ENCODE data around the gene ACKR3. TPM values are rescaled to one million over a fixed set of nuclear protein-coding genes. Genes with fewer than 3 reads are reported as not detected.

The ACKR3 gene
- total and polyA plus RNA-seq, 9 donors: 4.6 to 22.7 (median 7.9) TPM

DNA sequence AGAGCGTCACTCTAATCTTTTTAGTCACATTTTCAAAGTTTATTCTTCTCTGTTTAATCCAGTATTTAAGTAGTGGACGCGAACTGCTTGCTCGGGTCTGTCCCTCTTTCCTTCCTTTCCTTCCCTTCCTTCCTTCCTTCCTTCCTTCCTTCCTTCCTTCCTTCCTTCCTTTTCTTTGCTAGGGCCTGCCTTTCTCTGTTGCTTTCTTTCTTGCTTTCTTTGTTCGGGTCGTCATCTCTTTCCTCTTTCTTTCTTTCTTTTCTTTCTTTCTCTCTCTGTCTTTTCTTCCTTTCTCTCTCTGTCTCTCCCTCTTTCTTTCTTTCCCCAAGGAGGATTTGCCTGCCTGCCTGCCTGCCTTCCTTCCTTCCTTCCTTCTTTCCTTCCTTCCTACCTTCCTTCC lies 3.0 kb upstream of the ACKR3 start:
- H3K27ac ChIP-seq: peak overlapping the region in 1 of 2 donors; percentile 90
- WGBS, 3 donors: 88 to 91% (median 91%) methylated on average over 6 of the region's 6 CpGs
- intact Hi-C loops (cut with DNase I): loop anchor here in 1 of 4 donors (10.0 kb wide), 1 partner anchor 498 kb away; no protein-coding TSS in a partner anchor
- peaks cover 2% of the 10 kb centered on the region for H3K4me1 ChIP-seq (ENCODE audit: insufficient read depth)
- no peaks in the 10 kb centered on the region for H3K27me3 ChIP-seq
- no peaks in the 10 kb centered on the region for H3K36me3 ChIP-seq
- TF ChIP-seq, protein P1, sequence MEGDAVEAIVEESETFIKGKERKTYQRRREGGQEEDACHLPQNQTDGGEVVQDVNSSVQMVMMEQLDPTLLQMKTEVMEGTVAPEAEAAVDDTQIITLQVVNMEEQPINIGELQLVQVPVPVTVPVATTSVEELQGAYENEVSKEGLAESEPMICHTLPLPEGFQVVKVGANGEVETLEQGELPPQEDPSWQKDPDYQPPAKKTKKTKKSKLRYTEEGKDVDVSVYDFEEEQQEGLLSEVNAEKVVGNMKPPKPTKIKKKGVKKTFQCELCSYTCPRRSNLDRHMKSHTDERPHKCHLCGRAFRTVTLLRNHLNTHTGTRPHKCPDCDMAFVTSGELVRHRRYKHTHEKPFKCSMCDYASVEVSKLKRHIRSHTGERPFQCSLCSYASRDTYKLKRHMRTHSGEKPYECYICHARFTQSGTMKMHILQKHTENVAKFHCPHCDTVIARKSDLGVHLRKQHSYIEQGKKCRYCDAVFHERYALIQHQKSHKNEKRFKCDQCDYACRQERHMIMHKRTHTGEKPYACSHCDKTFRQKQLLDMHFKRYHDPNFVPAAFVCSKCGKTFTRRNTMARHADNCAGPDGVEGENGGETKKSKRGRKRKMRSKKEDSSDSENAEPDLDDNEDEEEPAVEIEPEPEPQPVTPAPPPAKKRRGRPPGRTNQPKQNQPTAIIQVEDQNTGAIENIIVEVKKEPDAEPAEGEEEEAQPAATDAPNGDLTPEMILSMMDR (IDR thresholded peaks at IDR 0.05): no peak
- no peak for TF ChIP-seq POLR2A (IDR thresholded peaks at IDR 0.05)
- TF ChIP-seq EP300 (IDR thresholded peaks at IDR 0.05): no peak
- H3K9me3 ChIP-seq: no peaks in the 10 kb centered on the region
- no peak for DNase-seq
- no peak overlapping the region for H3K4me3 ChIP-seq

DNA sequence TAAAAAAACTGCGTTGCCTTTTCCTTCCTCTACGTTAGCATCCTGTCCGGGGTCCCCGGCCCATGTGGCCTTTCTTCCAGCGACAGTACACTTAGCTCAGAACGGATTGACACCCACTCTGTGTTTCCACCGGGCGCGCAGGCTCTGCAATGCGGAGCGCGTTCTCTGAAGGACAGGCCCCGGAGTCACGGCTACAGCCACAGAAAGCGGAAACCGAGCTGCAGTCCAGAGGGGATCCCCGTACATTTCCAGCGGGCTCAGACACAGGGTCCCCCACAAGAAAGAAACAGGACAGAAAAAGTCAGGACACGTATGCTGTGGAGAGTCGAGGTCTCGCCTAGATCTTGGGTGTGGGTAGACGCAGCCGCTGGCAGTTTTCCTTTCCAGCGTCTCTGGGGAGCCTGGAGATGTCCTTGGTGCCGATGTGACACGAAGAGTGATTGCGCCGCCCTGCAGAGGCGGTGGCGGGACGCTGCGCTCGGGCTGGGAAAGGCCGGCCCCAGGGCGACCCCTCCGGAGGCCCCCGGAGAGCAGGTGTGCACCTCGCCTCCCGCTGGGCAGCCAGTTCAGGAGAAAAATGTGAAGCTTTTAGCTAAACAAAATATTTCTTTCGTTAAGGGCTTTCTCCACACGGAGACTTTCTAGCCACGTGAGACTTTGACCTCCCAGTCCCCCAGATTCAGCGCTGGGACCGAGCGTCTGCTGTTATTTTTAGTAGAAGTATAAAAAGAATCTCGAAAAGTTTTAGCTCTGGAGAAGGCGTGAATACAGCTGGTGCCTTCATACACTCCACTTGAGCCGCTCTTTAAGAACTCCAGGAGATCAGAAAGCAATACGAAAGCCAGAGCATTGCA lies 1.3 kb upstream of the ACKR3 start:
- Histone ChIP-seq H3K27ac (peak overlapping the region; percentile 66 to 90), H3K27me3 (no peaks in the 10 kb centered on the region), H3K9me3 (no peaks in the 10 kb centered on the region), H3K36me3 (no peaks in the 10 kb centered on the region), H3K4me3 (peak overlapping the region; percentile 42), H3K4me1 (ENCODE audit: insufficient read depth) (peaks cover 2% of the 10 kb centered on the region)
- TF ChIP-seq EP300 (IDR thresholded peaks at IDR 0.05) (no peak), POLR2A (IDR thresholded peaks at IDR 0.05) (no peak)
- TF ChIP-seq, protein P1 (IDR thresholded peaks at IDR 0.05): no peak
- intact Hi-C loops (cut with DNase I): loop anchor here in 1 of 4 donors (10.0 kb wide), 1 partner anchor 497 kb away; no protein-coding TSS in a partner anchor
- 1 to 4% (median 1%) methylated on average over 49 of the region's 49 CpGs for WGBS, 3 donors
- peak; percentile 36 to 67 (median 48) for DNase-seq

DNA sequence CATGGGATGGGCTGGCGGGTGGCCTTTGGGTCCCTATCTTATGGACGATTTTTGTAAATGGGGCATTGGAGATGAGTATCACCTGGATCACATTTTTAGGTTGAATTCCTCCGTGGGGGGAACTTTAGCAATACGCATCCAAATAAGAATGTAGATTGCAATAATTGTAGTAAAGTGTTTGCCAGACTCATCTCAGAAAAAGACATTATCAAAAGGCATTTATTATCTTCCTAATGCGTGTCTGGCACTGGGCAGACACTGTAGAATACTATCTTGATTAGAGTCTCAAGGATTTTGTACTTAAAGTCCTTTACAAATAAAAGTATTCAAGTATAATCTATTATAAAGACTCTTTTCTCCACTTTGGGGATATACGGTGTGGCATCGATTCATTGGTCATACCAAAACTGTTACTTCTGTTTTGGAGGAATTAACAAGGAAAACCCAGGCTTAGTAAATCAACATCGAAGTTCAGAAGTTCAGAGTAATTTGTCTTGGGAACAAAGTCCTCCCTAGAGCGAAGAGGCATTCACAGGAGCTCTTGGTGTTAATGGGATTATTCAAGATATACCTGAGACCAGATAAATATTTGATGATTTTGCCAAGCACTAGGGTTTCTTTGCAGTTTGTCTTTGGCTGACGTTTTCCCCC lies 578 bp upstream of the ACKR3 start:
- WGBS, 3 donors: 13 to 17% (median 16%) methylated on average over 10 of the region's 10 CpGs
- Histone ChIP-seq H3K9me3 (no peaks in the 10 kb centered on the region), H3K27ac (peak overlapping the region; percentile 66 to 90), H3K27me3 (no peaks in the 10 kb centered on the region), H3K4me1 (ENCODE audit: insufficient read depth) (peaks cover 2% of the 10 kb centered on the region), H3K36me3 (no peaks in the 10 kb centered on the region), H3K4me3 (peak overlapping the region; percentile 3)
- DNase-seq: no peak
- TF ChIP-seq EP300 (IDR thresholded peaks at IDR 0.05): no peak
- TF ChIP-seq, protein P1 (IDR thresholded peaks at IDR 0.05): no peak
- TF ChIP-seq POLR2A (IDR thresholded peaks at IDR 0.05): no peak
- intact Hi-C loops (cut with DNase I): loop anchor here in 1 of 4 donors (10.0 kb wide), 1 partner anchor 496 kb away; no protein-coding TSS in a partner anchor

DNA sequence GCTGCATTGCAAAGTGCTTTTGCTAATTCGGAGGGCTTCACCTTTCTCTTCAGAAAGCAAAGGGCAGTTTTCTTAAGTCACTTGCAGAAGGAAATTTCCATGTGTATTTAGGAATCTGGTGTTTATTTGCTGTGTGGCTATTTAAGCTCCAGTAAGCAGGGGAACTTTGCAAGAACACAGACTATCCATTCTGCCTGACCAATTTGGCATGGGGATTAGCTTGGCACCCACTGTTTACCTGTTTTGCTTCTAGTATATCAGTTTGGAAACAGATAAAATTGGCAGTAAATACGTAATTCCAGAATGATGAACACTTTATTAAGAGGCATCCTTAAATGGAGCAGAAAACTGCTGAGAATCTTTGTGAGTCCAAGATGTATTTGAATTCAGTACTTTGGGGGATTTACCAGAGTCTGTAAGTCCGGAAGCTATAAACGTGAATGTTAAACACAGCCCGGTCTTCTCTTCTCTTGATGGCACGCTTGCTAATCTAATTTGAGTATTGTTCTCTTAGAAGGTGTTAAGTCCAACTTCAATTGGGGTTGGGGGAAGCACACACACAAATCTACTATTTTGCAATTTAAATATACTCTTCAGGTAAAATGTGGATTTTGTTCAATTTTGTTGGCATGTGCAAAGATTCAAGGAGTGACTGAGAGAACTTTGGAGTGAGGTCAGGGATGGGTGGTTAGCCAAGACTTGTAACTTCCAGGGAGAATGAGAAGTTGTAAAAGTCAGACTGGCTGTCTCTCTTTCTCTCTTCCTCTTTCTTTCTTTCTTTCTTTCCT lies 650 bp downstream of the ACKR3 start:
- H3K36me3 ChIP-seq: no peaks in the 10 kb centered on the region
- DNase-seq: no peak
- H3K27me3 ChIP-seq: no peaks in the 10 kb centered on the region
- peak overlapping the region in 1 of 2 donors; percentile 11 for H3K27ac ChIP-seq
- peak overlapping the region; percentile 22 for H3K4me3 ChIP-seq
- WGBS, 3 donors: 34 to 47% (median 46%) methylated on average over 6 of the region's 6 CpGs
- TF ChIP-seq, protein P1 (IDR thresholded peaks at IDR 0.05): no peak
- TF ChIP-seq POLR2A (IDR thresholded peaks at IDR 0.05) (no peak), EP300 (IDR thresholded peaks at IDR 0.05) (no peak)
- no peaks in the 10 kb centered on the region for H3K9me3 ChIP-seq
- peaks cover 2% of the 10 kb centered on the region for H3K4me1 ChIP-seq (ENCODE audit: insufficient read depth)
- intact Hi-C loops (cut with DNase I): loop anchor here in 2 of 4 donors (5.0 kb wide), 2 partner anchors 72 to 208 kb away; no protein-coding TSS in a partner anchor

Data from ovary (tissue), 9 donors.